Measurements from ENCODE around the gene ST3GAL4. TPM values are rescaled to one million over a fixed set of nuclear protein-coding genes. Genes with fewer than 3 reads are reported as not detected.
"Not testable (repeated sequence)": the region's sequence is repeated elsewhere in the genome, so short reads cannot be mapped to it uniquely, and the experiment has no call there.

Gene ST3GAL4
- total RNA-seq, 4 donors from 2014 or later, result 42.1 to 56.2 (median 47.2) TPM

- ATAC-seq, result no peak
- H3K27me3 ChIP-seq, result no peaks in the 10 kb centered on the region
- TF ChIP-seq EP300 (IDR thresholded peaks at IDR 0.05) (no peak), POLR2AphosphoS5 (IDR thresholded peaks at IDR 0.05) (no peak), POLR2A (IDR thresholded peaks at IDR 0.05) (no peak), CTCF (IDR thresholded peaks at IDR 0.05) (no peak)
- H3K9me3 ChIP-seq, result no peaks in the 10 kb centered on the region
- peak overlapping the region in 3 of 4 donors; percentile 13 to 47 (median 35) for H3K27ac ChIP-seq
- no peaks in the 10 kb centered on the region for H3K36me3 ChIP-seq
- 64 to 66% methylated on average over 3 to 8 of the region's 9 CpGs for WGBS, 2 donors (ENCODE audit: low coverage in 1 of 2)
- no peak overlapping the region for H3K4me3 ChIP-seq
- H3K4me1 ChIP-seq, result peaks cover 0 to 73% (median 33%) of the 10 kb centered on the region in 3 donors
Observed at GRCh38 chr11:126362879-126363655, 7.6 kb downstream of the ST3GAL4 start.

- Histone ChIP-seq H3K27ac (peak overlapping the region in 2 of 4 donors; percentile 35 to 47), H3K36me3 (no peaks in the 10 kb centered on the region), H3K4me3 (no peak overlapping the region), H3K27me3 (no peaks in the 10 kb centered on the region), H3K4me1 (peaks cover 0 to 66% (median 28%) of the 10 kb centered on the region in 3 donors), H3K9me3 (no peaks in the 10 kb centered on the region)
- 86% methylated on average over 1 of the region's 10 CpGs; no CpG with 5 or more reads in 1 of the 2 donors for WGBS, 2 donors (ENCODE audit: low coverage in 1 of 2)
- no peak for ATAC-seq
- TF ChIP-seq EP300 (IDR thresholded peaks at IDR 0.05) (no peak), POLR2AphosphoS5 (IDR thresholded peaks at IDR 0.05) (no peak), CTCF (IDR thresholded peaks at IDR 0.05) (no peak), POLR2A (IDR thresholded peaks at IDR 0.05) (no peak)
Observed at GRCh38 chr11:126363706-126364248, 8.3 kb downstream of the ST3GAL4 start.

GRCh38 chr11:126364735-126365134 is 9.2 kb downstream of the ST3GAL4 start:
- WGBS, 2 donors (ENCODE audit: low coverage in 1 of 2), result 40% methylated on average over 1 of the region's 9 CpGs; no CpG with 5 or more reads in 1 of the 2 donors
- not testable (repeated sequence) for H3K36me3 ChIP-seq, ATAC-seq, H3K4me3 ChIP-seq, H3K9me3 ChIP-seq, H3K27me3 ChIP-seq, H3K27ac ChIP-seq
- H3K4me1 ChIP-seq, result peaks cover 0 to 56% (median 20%) of the 10 kb centered on the region in 3 donors

- ATAC-seq, H3K27ac ChIP-seq, H3K9me3 ChIP-seq, H3K27me3 ChIP-seq, H3K36me3 ChIP-seq, H3K4me3 ChIP-seq: not testable (repeated sequence)
- H3K4me1 ChIP-seq, result peaks cover 0 to 49% (median 15%) of the 10 kb centered on the region in 3 donors
- no CpG with 5 or more reads among the region's 5 CpGs for WGBS, 2 donors (ENCODE audit: low coverage in 1 of 2)
Observed at GRCh38 chr11:126365508-126365907, 10.0 kb downstream of the ST3GAL4 start.

- no peak for TF ChIP-seq POLR2AphosphoS5 (IDR thresholded peaks at IDR 0.05)
- no peak for TF ChIP-seq CTCF (IDR thresholded peaks at IDR 0.05)
- no peak for TF ChIP-seq EP300 (IDR thresholded peaks at IDR 0.05)
- no peak for TF ChIP-seq POLR2A (IDR thresholded peaks at IDR 0.05)
- H3K9me3 ChIP-seq, result no peaks in the 10 kb centered on the region
- WGBS, 2 donors (ENCODE audit: low coverage in 1 of 2), result 70% methylated on average over 2 of the region's 19 CpGs; no CpG with 5 or more reads in 1 of the 2 donors
- H3K36me3 ChIP-seq, result no peaks in the 10 kb centered on the region
- peaks cover 0 to 43% (median 11%) of the 10 kb centered on the region in 3 donors for H3K4me1 ChIP-seq
- no peak for ATAC-seq
- H3K4me3 ChIP-seq, result no peak overlapping the region
- no peaks in the 10 kb centered on the region for H3K27me3 ChIP-seq
- H3K27ac ChIP-seq, result peak overlapping the region in 1 of 4 donors; percentile 56
Observed at GRCh38 chr11:126366064-126366822, 10.8 kb downstream of the ST3GAL4 start.

GRCh38 chr11:126366823-126367654 is 11.6 kb downstream of the ST3GAL4 start:
- not testable (repeated sequence) for H3K4me3 ChIP-seq, H3K27me3 ChIP-seq, ATAC-seq, H3K36me3 ChIP-seq, H3K9me3 ChIP-seq
- H3K4me1 ChIP-seq, result peaks cover 0 to 43% (median 11%) of the 10 kb centered on the region in 3 donors
- H3K27ac ChIP-seq, result peak overlapping the region in 1 of 4 donors; percentile 56
- 69% methylated on average over 4 of the region's 14 CpGs; no CpG with 5 or more reads in 1 of the 2 donors for WGBS, 2 donors (ENCODE audit: low coverage in 1 of 2)

- H3K9me3 ChIP-seq, ATAC-seq, H3K27ac ChIP-seq, H3K4me3 ChIP-seq, H3K36me3 ChIP-seq, H3K27me3 ChIP-seq: not testable (repeated sequence)
- WGBS, 2 donors (ENCODE audit: low coverage in 1 of 2), result no CpG with 5 or more reads among the region's 5 CpGs
- peaks cover 0 to 39% (median 9%) of the 10 kb centered on the region in 3 donors for H3K4me1 ChIP-seq
Observed at GRCh38 chr11:126367806-126368205, 12.3 kb downstream of the ST3GAL4 start.

- not testable (repeated sequence) for H3K27me3 ChIP-seq, H3K4me3 ChIP-seq, H3K36me3 ChIP-seq, H3K9me3 ChIP-seq, ATAC-seq, H3K27ac ChIP-seq
- WGBS, 2 donors (ENCODE audit: low coverage in 1 of 2), result 60 to 100% methylated on average over 1 to 2 of the region's 11 CpGs
- peaks cover 0 to 39% (median 3%) of the 10 kb centered on the region in 3 donors for H3K4me1 ChIP-seq
Observed at GRCh38 chr11:126368336-126369119, 13.0 kb downstream of the ST3GAL4 start.
